ENCODE measurements around the gene ZNF554.

DNA sequence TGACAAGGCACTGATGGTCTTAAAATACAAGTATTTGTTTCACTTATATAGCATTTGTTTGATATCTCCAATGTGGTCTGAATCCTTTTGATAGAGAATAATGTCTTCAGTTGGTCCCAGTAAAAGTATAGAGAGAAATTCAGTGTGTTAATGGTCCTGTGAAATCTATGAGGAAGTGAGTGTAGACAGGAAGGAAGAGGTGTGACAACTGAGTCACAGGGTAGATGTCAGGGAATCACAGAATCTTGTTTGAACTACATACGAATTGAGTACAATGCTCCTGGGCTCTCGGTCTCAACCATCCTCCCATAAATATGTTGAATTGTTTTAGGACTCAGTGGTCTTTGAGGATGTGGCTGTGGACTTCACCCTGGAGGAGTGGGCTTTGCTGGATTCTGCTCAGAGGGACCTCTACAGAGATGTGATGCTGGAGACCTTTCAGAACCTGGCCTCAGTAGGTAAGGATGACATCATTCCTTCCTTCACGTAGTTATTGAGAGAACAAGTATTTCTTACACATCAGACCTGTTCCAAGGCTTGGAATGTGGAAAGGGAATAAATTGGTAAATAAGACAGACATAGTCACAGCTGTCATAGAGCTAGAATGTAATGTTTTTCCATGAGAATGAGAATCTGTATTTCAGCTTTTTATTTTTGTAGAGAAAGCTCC lies 30.7 kb downstream of the ZNF554 start:
- TF ChIP-seq POLR2AphosphoS5 (IDR thresholded peaks at IDR 0.05; ENCODE audit: low read depth, low read length) (no peak), POLR2A (IDR thresholded peaks at IDR 0.05; ENCODE audit: low read depth, low read length) (no peak), TAF1 (IDR thresholded peaks at IDR 0.05; ENCODE audit: low read depth, low read length) (no peak), POU2F2 (IDR thresholded peaks at IDR 0.05; ENCODE audit: low read depth, low read length) (no peak), SPI1 (IDR thresholded peaks at IDR 0.05; ENCODE audit: low read depth, low read length) (no peak)

All from GM12891 (cell line).